ENCODE measurements around the gene MREG. TPM values are rescaled to one million over a fixed set of nuclear protein-coding genes. Genes with fewer than 3 reads are reported as not detected.

Gene MREG
- total RNA-seq, 5 donors from 2014 or later (not counting 1 experiment from before 2014, with no cell fraction given) = 4.6 to 7.5 (median 6.3) TPM

DNA sequence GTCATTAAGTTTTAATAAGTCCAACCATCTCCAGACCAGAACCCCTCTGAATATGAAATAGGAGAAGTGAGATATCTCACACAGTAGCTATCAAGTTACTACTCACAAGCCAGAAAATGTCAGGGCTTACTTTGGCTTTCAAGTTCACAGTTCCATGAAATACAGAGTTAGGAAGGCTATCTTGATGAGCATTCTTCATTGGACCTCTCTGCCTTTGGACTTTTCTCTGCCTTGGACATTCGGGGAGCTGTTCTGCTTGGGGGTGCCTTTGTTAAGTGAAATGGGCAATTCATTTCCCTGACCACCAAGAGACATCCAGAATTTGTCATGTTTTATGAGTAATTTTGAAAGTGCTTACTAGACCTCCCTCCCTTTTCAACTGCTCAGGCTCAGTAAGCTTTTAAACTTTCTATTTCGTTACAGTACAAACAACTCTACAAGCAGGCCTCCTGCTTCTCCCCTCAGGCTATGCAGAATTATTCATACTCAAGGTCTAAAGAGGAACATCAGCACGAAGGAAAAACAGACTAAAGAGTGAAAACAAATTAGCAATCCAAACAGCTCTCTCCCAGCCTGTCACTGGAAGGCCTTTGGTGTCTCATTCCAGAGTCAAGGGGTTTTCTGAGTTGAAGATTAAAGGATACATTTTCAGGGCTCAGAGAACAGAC, 95.3 kb downstream of the MREG start:
- no peak for ATAC-seq (replicated peaks in 1 of 4)
- no peaks in the 10 kb centered on the region for H3K9me3 Mint-ChIP-seq
- H3K4me3 ChIP-seq (ENCODE audit: control insufficient read depth in 1 of 2, extremely low read depth in 1 of 2, low read length in 1 of 2) = no peak overlapping the region
- H3K9me3 ChIP-seq = no peaks in the 10 kb centered on the region
- H3K27me3 Mint-ChIP-seq = peaks cover 6 to 14% of the 10 kb centered on the region in 2 donors
- no peak overlapping the region for H3K27ac ChIP-seq (ENCODE audit: low read length)
- H3K27me3 ChIP-seq (replicated peaks in 1 of 2; ENCODE audit: control insufficient read depth in 2 of 2, extremely low read depth in 1 of 2, insufficient read depth in 2 of 2, low read length in 1 of 2) = no peaks in the 10 kb centered on the region
- WGBS (ENCODE audit: insufficient coverage) = 0% methylated on average over 1 of the region's 3 CpGs
- H3K36me3 ChIP-seq (ENCODE audit: control insufficient read depth in 2 of 2, extremely low read depth in 1 of 2, insufficient read depth in 1 of 2, low read length in 1 of 2) = no peaks in the 10 kb centered on the region
- POLR2A ChIA-PET = no interaction called here
- H3K27ac Mint-ChIP-seq = no peak overlapping the region
- no peaks in the 10 kb centered on the region for H3K36me3 Mint-ChIP-seq
- no peak for DNase-seq
- H3K4me1 ChIP-seq (ENCODE audit: control insufficient read depth in 1 of 2, extremely low read depth in 1 of 2, insufficient read depth in 2 of 2, low read length in 2 of 2) = no peaks in the 10 kb centered on the region
- CTCF ChIA-PET = interaction anchor here in 1 of 2 donors (0.6 kb wide), 1 partner anchor 464 kb away, joined by 3 read pairs; no protein-coding TSS in a partner anchor
- H3K4me1 Mint-ChIP-seq = no peaks in the 10 kb centered on the region
- no peak overlapping the region for H3K4me3 Mint-ChIP-seq

DNA sequence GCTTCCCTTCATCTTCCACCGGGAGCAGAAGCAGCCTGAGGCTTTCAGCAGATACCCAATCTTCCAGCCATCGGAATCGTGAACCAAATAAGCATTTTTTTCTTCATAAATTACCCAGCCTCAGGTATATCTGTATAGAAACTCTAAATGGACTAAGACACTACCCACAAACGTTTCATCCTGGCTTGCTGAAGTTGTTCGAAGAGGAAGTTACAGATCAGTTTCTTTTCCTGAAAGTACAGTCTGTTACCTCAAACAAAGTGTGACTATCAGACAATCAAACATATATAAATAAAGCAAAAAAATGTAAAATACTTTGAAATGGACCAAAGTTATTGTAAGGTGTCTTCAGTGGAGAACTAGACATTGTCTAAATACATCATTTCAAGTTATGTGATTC, 97.9 kb downstream of the MREG start:
- Mint-ChIP-seq H3K4me1 (no peaks in the 10 kb centered on the region), H3K27ac (no peak overlapping the region), H3K9me3 (no peaks in the 10 kb centered on the region), H3K4me3 (no peak overlapping the region), H3K27me3 (peaks cover 11 to 20% of the 10 kb centered on the region in 2 donors), H3K36me3 (no peaks in the 10 kb centered on the region)
- no peaks in the 10 kb centered on the region for H3K9me3 ChIP-seq
- no peak overlapping the region for H3K4me3 ChIP-seq (ENCODE audit: control insufficient read depth in 1 of 2, extremely low read depth in 1 of 2, low read length in 1 of 2)
- POLR2A ChIA-PET = no interaction called here
- DNase-seq (no peak), ATAC-seq (replicated peaks in 1 of 4) (no peak)
- no peaks in the 10 kb centered on the region for H3K4me1 ChIP-seq (ENCODE audit: control insufficient read depth in 1 of 2, extremely low read depth in 1 of 2, insufficient read depth in 2 of 2, low read length in 2 of 2)
- 77% methylated on average over 3 of the region's 5 CpGs for WGBS (ENCODE audit: insufficient coverage)
- H3K36me3 ChIP-seq (ENCODE audit: control insufficient read depth in 2 of 2, extremely low read depth in 1 of 2, insufficient read depth in 1 of 2, low read length in 1 of 2) = no peaks in the 10 kb centered on the region
- no peak overlapping the region for H3K27ac ChIP-seq (ENCODE audit: low read length)
- no peaks in the 10 kb centered on the region for H3K27me3 ChIP-seq (replicated peaks in 1 of 2; ENCODE audit: control insufficient read depth in 2 of 2, extremely low read depth in 1 of 2, insufficient read depth in 2 of 2, low read length in 1 of 2)
- CTCF ChIA-PET = no interaction called here

DNA sequence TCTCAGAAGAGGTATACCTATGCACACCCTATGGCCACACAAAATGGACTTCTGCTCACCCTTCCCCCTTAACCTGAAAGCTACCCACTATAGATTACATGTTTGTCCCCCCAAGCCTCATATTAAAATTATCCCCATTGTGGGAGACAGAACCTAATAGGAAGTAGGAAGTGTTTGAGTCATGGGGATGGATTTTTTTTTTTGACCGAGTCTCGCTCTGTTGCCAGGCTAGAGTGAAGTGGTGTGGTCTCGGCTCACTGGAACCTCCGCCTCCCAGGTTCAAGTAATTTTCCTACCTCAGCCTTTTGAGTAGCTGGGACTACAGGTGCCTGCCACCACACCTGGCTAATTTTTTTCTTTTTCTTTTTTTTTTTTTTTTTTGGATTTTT, 98.6 kb downstream of the MREG start:
- no peak overlapping the region for H3K4me3 Mint-ChIP-seq
- H3K4me1 Mint-ChIP-seq = no peaks in the 10 kb centered on the region
- POLR2A ChIA-PET = no interaction called here
- Histone ChIP-seq H3K27ac (ENCODE audit: low read length) (no peak overlapping the region), H3K36me3 (ENCODE audit: control insufficient read depth in 2 of 2, extremely low read depth in 1 of 2, insufficient read depth in 1 of 2, low read length in 1 of 2) (no peaks in the 10 kb centered on the region), H3K27me3 (replicated peaks in 1 of 2; ENCODE audit: control insufficient read depth in 2 of 2, extremely low read depth in 1 of 2, insufficient read depth in 2 of 2, low read length in 1 of 2) (no peaks in the 10 kb centered on the region), H3K4me3 (ENCODE audit: control insufficient read depth in 1 of 2, extremely low read depth in 1 of 2, low read length in 1 of 2) (no peak overlapping the region), H3K9me3 (no peaks in the 10 kb centered on the region), H3K4me1 (ENCODE audit: control insufficient read depth in 1 of 2, extremely low read depth in 1 of 2, insufficient read depth in 2 of 2, low read length in 2 of 2) (no peaks in the 10 kb centered on the region)
- WGBS (ENCODE audit: insufficient coverage) = no CpG with 5 or more reads among the region's 4 CpGs
- ATAC-seq (replicated peaks in 1 of 4) (no peak), DNase-seq (no peak)
- peaks cover 11 to 20% of the 10 kb centered on the region in 2 donors for H3K27me3 Mint-ChIP-seq
- CTCF ChIA-PET = no interaction called here
- no peak overlapping the region for H3K27ac Mint-ChIP-seq
- no peaks in the 10 kb centered on the region for H3K36me3 Mint-ChIP-seq
- no peaks in the 10 kb centered on the region for H3K9me3 Mint-ChIP-seq

DNA sequence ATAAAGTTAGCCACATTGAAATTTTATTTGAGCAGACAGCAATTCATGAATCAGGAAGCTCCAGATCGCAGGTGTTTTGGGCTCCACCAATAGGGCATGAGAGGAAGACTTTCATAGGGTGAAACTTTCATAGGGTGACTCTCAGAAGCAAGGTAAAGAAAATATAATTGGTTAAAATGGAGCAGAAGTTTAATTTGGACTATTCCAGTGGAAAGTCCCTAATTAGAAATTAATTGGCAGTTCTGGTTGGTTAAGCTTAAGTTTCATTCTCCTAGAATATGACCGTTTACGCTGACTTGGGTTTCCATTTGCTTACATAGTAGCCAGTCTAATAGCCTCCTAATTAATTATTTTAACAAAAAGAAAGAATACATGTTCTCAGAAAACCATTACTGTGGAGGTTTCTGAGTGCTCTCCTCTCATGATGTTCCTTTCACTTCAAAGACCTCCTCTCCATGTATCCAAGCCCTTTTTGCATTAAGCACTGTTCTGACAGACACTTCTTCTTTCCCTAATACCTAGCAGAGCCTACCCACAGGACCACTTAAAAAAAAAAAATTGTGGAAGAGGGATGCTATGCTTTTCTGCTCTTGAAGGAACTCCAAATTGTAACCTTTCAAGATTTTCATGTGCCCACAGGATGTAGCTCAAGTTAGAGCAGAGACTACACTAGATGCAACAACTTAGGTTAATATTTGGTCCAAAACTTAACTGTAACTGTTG, 99.1 kb downstream of the MREG start:
- Histone ChIP-seq H3K4me3 (ENCODE audit: control insufficient read depth in 1 of 2, extremely low read depth in 1 of 2, low read length in 1 of 2) (no peak overlapping the region), H3K9me3 (no peaks in the 10 kb centered on the region), H3K27ac (ENCODE audit: low read length) (no peak overlapping the region), H3K36me3 (ENCODE audit: control insufficient read depth in 2 of 2, extremely low read depth in 1 of 2, insufficient read depth in 1 of 2, low read length in 1 of 2) (no peaks in the 10 kb centered on the region), H3K27me3 (replicated peaks in 1 of 2; ENCODE audit: control insufficient read depth in 2 of 2, extremely low read depth in 1 of 2, insufficient read depth in 2 of 2, low read length in 1 of 2) (no peaks in the 10 kb centered on the region), H3K4me1 (ENCODE audit: control insufficient read depth in 1 of 2, extremely low read depth in 1 of 2, insufficient read depth in 2 of 2, low read length in 2 of 2) (no peaks in the 10 kb centered on the region)
- DNase-seq = no peak
- no peaks in the 10 kb centered on the region for H3K36me3 Mint-ChIP-seq
- WGBS (ENCODE audit: insufficient coverage) = 88% methylated on average over 1 of the region's 3 CpGs
- ChIA-PET POLR2A (no interaction called here), CTCF (interaction anchor here in 1 of 2 donors (0.6 kb wide), 1 partner anchor 1556 kb away, joined by 7 read pairs; no protein-coding TSS in a partner anchor)
- no peak overlapping the region for H3K27ac Mint-ChIP-seq
- no peak for ATAC-seq (replicated peaks in 1 of 4)
- no peaks in the 10 kb centered on the region for H3K9me3 Mint-ChIP-seq
- no peaks in the 10 kb centered on the region for H3K4me1 Mint-ChIP-seq
- H3K27me3 Mint-ChIP-seq = peaks cover 14 to 25% of the 10 kb centered on the region in 2 donors
- no peak overlapping the region for H3K4me3 Mint-ChIP-seq

DNA sequence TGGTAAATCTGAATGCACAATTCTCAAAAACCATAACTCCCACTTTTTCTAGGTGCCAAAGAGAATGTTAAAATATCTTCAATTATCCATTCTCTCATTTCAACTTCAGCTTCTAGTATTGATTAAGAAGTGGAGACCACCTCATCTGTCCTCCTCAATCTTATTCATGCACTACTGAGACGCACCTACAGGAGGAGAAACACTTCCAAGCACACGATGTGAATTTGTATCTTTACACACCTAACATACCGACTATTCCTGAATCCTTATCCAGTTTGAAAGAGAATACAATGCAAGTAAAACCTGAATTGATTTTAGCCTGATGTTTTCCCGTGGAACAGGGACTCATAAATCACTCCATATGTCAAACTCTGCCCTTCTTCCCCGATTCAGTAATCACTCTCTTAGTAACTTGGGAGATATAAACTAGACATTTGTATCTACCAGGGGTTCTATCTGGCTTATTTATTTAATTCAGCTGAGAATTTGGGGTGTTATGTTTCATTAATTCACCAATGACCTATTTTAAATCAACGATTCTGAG, 101.0 kb downstream of the MREG start:
- CTCF ChIA-PET = interaction anchor here in 1 of 2 donors (0.7 to 1.2 kb wide), 2 partner anchors 9 to 19 kb away, joined by 3 to 5 read pairs; no protein-coding TSS in a partner anchor
- DNase-seq = no peak

DNA sequence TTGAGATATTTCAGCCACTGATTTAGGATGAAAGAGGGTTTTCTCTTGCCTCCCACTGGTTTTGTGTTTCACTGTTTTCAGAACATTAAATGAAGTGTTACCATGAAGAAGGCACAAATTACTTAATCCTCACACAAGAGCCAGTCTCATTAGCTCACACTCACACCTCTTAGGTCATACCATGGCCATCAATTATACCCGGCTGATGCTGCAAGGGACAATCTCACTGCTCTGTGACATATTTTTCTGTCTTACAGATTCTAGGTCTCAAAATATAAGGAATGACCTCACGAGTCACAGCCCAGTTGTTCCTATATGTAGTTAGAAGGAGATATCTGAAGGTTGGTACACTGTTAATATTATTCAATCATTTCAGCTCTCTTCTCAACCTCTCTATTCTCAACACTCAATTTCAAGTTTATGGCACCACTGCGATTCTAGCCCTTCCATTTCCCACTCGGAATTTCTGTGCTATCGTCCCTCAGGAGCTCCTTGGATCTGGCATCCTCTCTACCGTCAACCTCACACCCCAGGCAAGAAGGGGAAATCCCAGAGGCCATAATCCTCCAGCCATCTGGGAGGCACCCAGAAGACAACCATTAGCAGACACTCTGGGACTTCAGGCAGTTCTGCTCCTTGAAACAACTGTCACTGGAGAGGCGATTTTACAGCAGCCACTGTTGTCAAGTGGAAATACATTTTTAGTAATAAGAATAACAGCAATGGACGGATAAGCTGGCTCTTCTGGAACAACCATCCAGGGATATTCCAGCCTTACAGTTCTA, 101.9 kb downstream of the MREG start:
- Mint-ChIP-seq H3K27me3 (peaks cover 17 to 32% of the 10 kb centered on the region in 2 donors), H3K27ac (no peak overlapping the region), H3K4me3 (no peak overlapping the region), H3K9me3 (no peaks in the 10 kb centered on the region), H3K4me1 (no peaks in the 10 kb centered on the region), H3K36me3 (no peaks in the 10 kb centered on the region)
- CTCF ChIA-PET = no interaction called here
- no peaks in the 10 kb centered on the region for H3K9me3 ChIP-seq
- whole genome bisulfite sequencing (ENCODE audit: insufficient coverage) = 81% methylated on average over 5 of the region's 8 CpGs
- DNase-seq = no peak
- POLR2A ChIA-PET = no interaction called here
- H3K27ac ChIP-seq (ENCODE audit: low read length) = no peak overlapping the region
- H3K4me3 ChIP-seq (ENCODE audit: control insufficient read depth in 1 of 2, extremely low read depth in 1 of 2, low read length in 1 of 2) = no peak overlapping the region
- ATAC-seq (replicated peaks in 1 of 4) = no peak
- H3K4me1 ChIP-seq (ENCODE audit: control insufficient read depth in 1 of 2, extremely low read depth in 1 of 2, insufficient read depth in 2 of 2, low read length in 2 of 2) = no peaks in the 10 kb centered on the region
- H3K36me3 ChIP-seq (ENCODE audit: control insufficient read depth in 2 of 2, extremely low read depth in 1 of 2, insufficient read depth in 1 of 2, low read length in 1 of 2) = no peaks in the 10 kb centered on the region
- H3K27me3 ChIP-seq (replicated peaks in 1 of 2; ENCODE audit: control insufficient read depth in 2 of 2, extremely low read depth in 1 of 2, insufficient read depth in 2 of 2, low read length in 1 of 2) = no peaks in the 10 kb centered on the region

More for the DNA sequence above, 101.0 kb downstream of the MREG start:
- H3K9me3 ChIP-seq = no peaks in the 10 kb centered on the region
- no peak overlapping the region for H3K4me3 ChIP-seq (ENCODE audit: control insufficient read depth in 1 of 2, extremely low read depth in 1 of 2, low read length in 1 of 2)
- Mint-ChIP-seq H3K27me3 (peaks cover 17 to 30% of the 10 kb centered on the region in 2 donors), H3K4me1 (no peaks in the 10 kb centered on the region), H3K4me3 (no peak overlapping the region), H3K9me3 (no peaks in the 10 kb centered on the region), H3K27ac (no peak overlapping the region), H3K36me3 (no peaks in the 10 kb centered on the region)
- no peaks in the 10 kb centered on the region for H3K36me3 ChIP-seq (ENCODE audit: control insufficient read depth in 2 of 2, extremely low read depth in 1 of 2, insufficient read depth in 1 of 2, low read length in 1 of 2)
- POLR2A ChIA-PET = interaction anchor here in 1 of 2 donors (0.7 kb wide), 1 partner anchor 559 kb away, joined by 6 read pairs; no protein-coding TSS in a partner anchor
- no peak overlapping the region for H3K27ac ChIP-seq (ENCODE audit: low read length)
- no peaks in the 10 kb centered on the region for H3K27me3 ChIP-seq (replicated peaks in 1 of 2; ENCODE audit: control insufficient read depth in 2 of 2, extremely low read depth in 1 of 2, insufficient read depth in 2 of 2, low read length in 1 of 2)
- no peaks in the 10 kb centered on the region for H3K4me1 ChIP-seq (ENCODE audit: control insufficient read depth in 1 of 2, extremely low read depth in 1 of 2, insufficient read depth in 2 of 2, low read length in 2 of 2)
- no peak for ATAC-seq (replicated peaks in 1 of 4)
- WGBS (ENCODE audit: insufficient coverage) = 100% methylated on average over 1 of the region's 6 CpGs

Measured in T-cell (primary cell).